Natural killer cell (primary cell): Measurements from ENCODE around the gene AUTS2. TPM values are rescaled to one million over a fixed set of nuclear protein-coding genes. Genes with fewer than 3 reads are reported as not detected.

Experiments
- ATAC-seq, 3 donors: fragments of 150-1000 bp in 2 of 3; fragments of 200-7000 bp in 1 of 3; cut with Tn5 transposase; 1 replicate in 1 of 3; 2 replicates in 2 of 3; pipeline ENCODE4 v1.10.0; 2021; ENCODE audit warnings: mild to moderate bottlenecking in 2 of 3, moderate library complexity in 2 of 3
- DNase-seq, 2 donors: peaks; one replicate each; pipeline versions ENCODE4 v3.0.0 to v3.0.0-alpha.2; 2013 to 2021; ENCODE audit warnings: mixed read lengths in 1 of 2
- H3K27ac ChIP-seq: one replicate; pipeline ENCODE4 v1.5.1; 2013; ENCODE audit warnings: mild to moderate bottlenecking, low read length
- H3K27me3 ChIP-seq: one replicate; pipeline ENCODE4 v1.6.1; 2013; ENCODE audit warnings: low read length; ENCODE audit not compliant: control insufficient read depth, insufficient read depth
- H3K36me3 ChIP-seq: one replicate; pipeline ENCODE4 v1.6.1; 2013; ENCODE audit warnings: low read length; ENCODE audit not compliant: control insufficient read depth, insufficient read depth
- H3K4me1 ChIP-seq: one replicate; pipeline ENCODE4 v1.6.1; 2013; ENCODE audit warnings: low read length; ENCODE audit not compliant: control insufficient read depth, insufficient read depth
- H3K4me3 ChIP-seq: one replicate; pipeline ENCODE4 v1.5.1; 2013; ENCODE audit warnings: low read length
- H3K9me3 ChIP-seq: one replicate; pipeline ENCODE4 v1.6.1; 2013; ENCODE audit warnings: low read length; ENCODE audit not compliant: control insufficient read depth, insufficient read depth
- H3K27ac Mint-ChIP-seq, 2 donors: one replicate each; pipeline ENCODE4 v1.8.0; 2022; ENCODE audit warnings: mild to moderate bottlenecking in 2 of 2, mixed read lengths in 2 of 2, moderate library complexity in 1 of 2
- H3K27me3 Mint-ChIP-seq, 2 donors: one replicate each; pipeline ENCODE4 v1.8.0; 2022; ENCODE audit warnings: low read depth in 2 of 2, mixed read lengths in 2 of 2
- H3K36me3 Mint-ChIP-seq: one replicate; pipeline ENCODE4 v1.8.0; 2022; ENCODE audit warnings: mixed read lengths
- H3K4me1 Mint-ChIP-seq, 2 donors: one replicate each; pipeline ENCODE4 v1.8.0; 2022; ENCODE audit warnings: mixed read lengths in 2 of 2
- H3K4me3 Mint-ChIP-seq: one replicate; pipeline ENCODE4 v1.8.0; 2022; ENCODE audit warnings: mild to moderate bottlenecking, moderate library complexity, mixed read lengths
- H3K9me3 Mint-ChIP-seq, 2 donors: one replicate each; pipeline ENCODE4 v1.8.0; 2022; ENCODE audit warnings: mixed read lengths in 2 of 2
- CTCF ChIP-seq: fragments of 200-600 bp; IDR thresholded peaks from one replicate; pipeline ENCODE4 v1.8.0; 2022; ENCODE audit warnings: antibody characterized with exemption
- WGBS: methylation state at CpG from one replicate; pipeline ENCODE4 v1.1.7; 2013; ENCODE audit warnings: missing lambda C conversion rate; ENCODE audit not compliant: insufficient coverage; 5-methylcytosine and 5-hydroxymethylcytosine counted together
- intact Hi-C: fragments of 100-400 bp; cut with micrococcal nuclease; formaldehyde crosslinking; loops from one replicate; pipeline ENCODE4 v1.14.2; 2022
- total RNA-seq, 4 donors: library from RNA; stranded (reverse); fragments of 120-200 nt in 1 of 4; gene quantifications; one replicate each; pipeline versions ENCODE4 v1.2.3 to v1.2.4, GENCODE V29; 2013 to 2022

AUTS2 gene
- total RNA-seq, 3 donors from 2014 or later (not counting 1 experiment from before 2014, with no cell fraction given), result 147 to 197 (median 155) TPM

DNA sequence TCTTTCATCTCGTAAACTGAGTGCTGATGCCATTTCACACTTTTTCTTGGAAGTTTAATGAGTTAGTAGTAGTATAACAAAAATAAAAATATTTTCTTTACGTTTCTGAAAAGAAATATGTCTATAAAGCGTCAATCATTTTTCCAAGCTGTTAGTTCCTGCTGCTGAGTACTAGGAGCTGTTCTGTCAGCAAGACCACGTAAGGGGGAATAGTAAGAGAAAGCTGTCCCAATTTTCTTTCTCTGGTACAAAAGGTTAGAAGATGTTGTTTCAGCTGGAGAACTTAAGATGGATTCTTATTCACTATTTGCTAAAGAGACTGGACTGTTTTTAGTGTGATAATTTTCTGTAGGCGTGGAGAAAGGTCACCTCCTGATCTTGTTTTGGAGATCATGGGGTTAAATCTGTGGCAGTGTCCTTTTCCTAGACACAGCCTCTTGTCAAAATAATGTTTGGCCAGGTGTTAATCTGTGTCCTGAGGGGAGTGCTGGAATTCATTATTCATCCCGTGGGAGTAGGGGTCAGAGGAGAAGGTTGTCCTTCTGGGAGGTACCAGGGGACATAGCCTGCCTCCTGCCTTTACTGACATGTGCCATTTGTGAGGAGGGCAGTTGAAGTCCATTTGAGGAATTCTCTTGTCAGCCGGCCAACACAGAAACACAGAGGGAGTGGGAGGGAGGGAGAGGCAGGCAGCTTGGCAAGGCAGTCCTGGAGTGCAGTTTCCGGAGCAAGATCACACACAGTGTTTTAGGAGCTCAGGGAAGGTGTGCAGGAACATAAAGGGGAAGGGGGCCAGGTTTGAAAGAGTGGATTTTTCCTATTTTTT, 368.7 kb downstream of the AUTS2 start:
- Histone ChIP-seq H3K36me3 (no peaks in the 10 kb centered on the region), H3K4me1 (no peaks in the 10 kb centered on the region), H3K27ac (no peak overlapping the region), H3K27me3 (no peaks in the 10 kb centered on the region), H3K9me3 (no peaks in the 10 kb centered on the region), H3K4me3 (no peak overlapping the region)
- ATAC-seq, result no peak
- H3K27me3 Mint-ChIP-seq, result peaks cover 0 to 8% of the 10 kb centered on the region in 2 donors
- intact Hi-C loops, result no loop called here
- no peak overlapping the region for H3K27ac Mint-ChIP-seq
- 93% methylated on average over 7 of the region's 8 CpGs for WGBS
- no peak for TF ChIP-seq CTCF
- no peak overlapping the region for H3K4me3 Mint-ChIP-seq
- no peaks in the 10 kb centered on the region for H3K9me3 Mint-ChIP-seq
- DNase-seq, result no peak
- peaks cover 8 to 22% of the 10 kb centered on the region in 2 donors for H3K4me1 Mint-ChIP-seq
- H3K36me3 Mint-ChIP-seq, result no peaks in the 10 kb centered on the region

DNA sequence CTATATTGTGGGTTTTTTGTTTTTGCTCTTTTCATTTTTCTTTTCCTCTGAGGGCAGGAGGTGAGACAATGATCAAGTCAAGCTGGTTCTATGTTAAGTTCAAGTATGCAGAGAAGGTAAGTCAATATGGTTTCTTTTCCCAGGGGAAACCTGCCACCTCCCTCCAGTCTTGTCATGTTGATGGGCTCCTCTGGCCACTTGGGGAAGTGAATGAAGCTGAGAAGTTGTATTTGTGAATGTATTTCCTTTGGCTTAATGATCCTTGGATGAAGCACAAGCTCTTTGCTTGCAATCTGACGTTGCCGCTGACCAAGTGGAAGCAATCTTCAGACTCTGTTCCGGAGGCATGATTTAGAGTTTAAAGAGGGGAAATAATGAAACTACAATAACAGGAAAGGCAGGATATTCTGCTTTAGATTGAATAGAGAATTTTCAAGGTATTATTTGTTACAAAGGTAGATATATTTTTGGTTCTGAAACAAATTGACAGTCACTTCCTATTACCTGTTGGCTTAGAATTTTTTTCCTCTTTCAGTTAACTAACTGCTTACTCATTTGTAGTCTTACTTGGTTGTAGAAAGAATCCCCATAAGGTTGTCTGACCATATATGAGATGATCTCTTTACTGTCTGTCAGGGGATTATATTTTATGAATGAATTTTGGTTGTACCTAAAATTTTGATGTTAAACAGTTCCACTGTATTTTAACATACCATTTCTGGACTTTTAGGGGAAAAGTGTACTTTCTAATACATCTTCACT, 369.6 kb downstream of the AUTS2 start:
- Mint-ChIP-seq H3K36me3 (no peaks in the 10 kb centered on the region), H3K27me3 (peaks cover 0 to 8% of the 10 kb centered on the region in 2 donors), H3K9me3 (no peaks in the 10 kb centered on the region), H3K4me1 (peaks cover under 1 to 15% of the 10 kb centered on the region in 2 donors), H3K27ac (no peak overlapping the region), H3K4me3 (no peak overlapping the region)
- Histone ChIP-seq H3K36me3 (no peaks in the 10 kb centered on the region), H3K27ac (no peak overlapping the region), H3K9me3 (no peaks in the 10 kb centered on the region), H3K27me3 (no peaks in the 10 kb centered on the region), H3K4me1 (no peaks in the 10 kb centered on the region), H3K4me3 (no peak overlapping the region)
- DNase-seq (no peak), ATAC-seq (no peak)
- TF ChIP-seq CTCF, result no peak
- intact Hi-C loops, result no loop called here
- WGBS, result 35% methylated on average over 3 of the region's 3 CpGs

DNA sequence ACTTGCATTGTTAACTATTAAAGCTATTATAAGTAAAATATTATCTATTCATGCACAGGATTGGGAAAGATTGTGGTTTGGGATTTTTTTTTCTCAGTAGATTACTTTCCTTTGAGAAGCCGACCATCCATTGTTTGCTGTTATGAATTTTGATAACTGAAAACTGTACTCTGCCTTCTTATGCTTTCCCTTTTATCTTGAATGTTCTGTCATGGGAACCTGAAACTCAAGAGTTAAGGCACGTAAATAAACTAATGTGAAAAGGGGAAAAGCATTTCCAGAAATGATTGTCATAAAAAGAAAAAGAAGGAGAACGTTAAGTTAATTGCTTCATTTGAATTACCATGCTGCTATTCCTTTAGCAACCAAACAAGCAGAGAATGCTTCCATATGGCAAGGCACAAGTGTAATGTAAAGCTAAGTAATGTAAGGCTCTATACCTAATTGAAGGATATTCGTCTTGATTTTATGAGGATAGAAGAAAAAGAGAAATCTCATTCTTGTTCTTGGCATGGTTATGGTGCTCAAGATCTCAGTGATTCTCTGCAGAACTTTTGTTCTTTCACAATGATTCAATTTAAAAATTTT, 370.8 kb downstream of the AUTS2 start:
- TF ChIP-seq CTCF, result no peak
- no peak for ATAC-seq
- Histone ChIP-seq H3K27ac (no peak overlapping the region), H3K9me3 (no peaks in the 10 kb centered on the region), H3K4me1 (no peaks in the 10 kb centered on the region), H3K27me3 (no peaks in the 10 kb centered on the region), H3K36me3 (no peaks in the 10 kb centered on the region), H3K4me3 (no peak overlapping the region)
- H3K4me3 Mint-ChIP-seq, result no peak overlapping the region
- no peaks in the 10 kb centered on the region for H3K9me3 Mint-ChIP-seq
- 87% methylated on average over 3 of the region's 4 CpGs for WGBS
- peaks cover 0 to 8% of the 10 kb centered on the region in 2 donors for H3K27me3 Mint-ChIP-seq
- H3K36me3 Mint-ChIP-seq, result no peaks in the 10 kb centered on the region
- DNase-seq, result no peak
- no peak overlapping the region for H3K27ac Mint-ChIP-seq
- intact Hi-C loops, result no loop called here
- H3K4me1 Mint-ChIP-seq, result peaks cover 0 to 9% of the 10 kb centered on the region in 2 donors
